IMR-90 (cell line): ENCODE measurements around the gene YY1AP1. TPM values are rescaled to one million over a fixed set of nuclear protein-coding genes. Genes with fewer than 3 reads are reported as not detected.
"Not testable (repeated sequence)": the region's sequence is repeated elsewhere in the genome, so short reads cannot be mapped to it uniquely, and the experiment has no call there.

ENCODE experiments used
- ATAC-seq: fragments of 200-7000 bp; cut with Tn5 transposase; 2 replicates; pipeline ENCODE4 v1.9.1; 2020; ENCODE audit warnings: low read depth, mild to moderate bottlenecking, moderate library complexity
- BruUV-seq: library from RNA; stranded (reverse); fragments of 400-500 nt; replicated peaks from 2 replicates; lab custom pipeline; 2021; lab: Mats Ljungman, UMichigan
- CTCF ChIA-PET: fragments of 300-600 bp; formaldehyde crosslinking; extraction: SDS; loops from one replicate; lab custom pipeline; 2021; ENCODE audit warnings: antibody characterized with exemption; lab: Yijun Ruan, JAX
- POLR2A ChIA-PET: fragments of 300-600 bp; sonication (Branson Sonifier 250); formaldehyde crosslinking; loops from one replicate; lab custom pipeline; 2022; ENCODE audit warnings: antibody characterized with exemption; ENCODE audit not compliant: unreplicated experiment; lab: Charles Lee
- DNase-seq: peaks from one replicate; pipeline ENCODE4 v3.0.0; 2013
- H2AFZ ChIP-seq: replicated peaks from 2 replicates; pipeline ENCODE3; 2013; ENCODE audit warnings: low read length, mild to moderate bottlenecking; ENCODE audit not compliant: poor library complexity
- H2AK5ac ChIP-seq: 2 replicates; pipeline ENCODE4 v1.6.1; 2013; ENCODE audit warnings: low read depth, low read length, inconsistent platforms
- H2AK9ac ChIP-seq: replicated peaks from 2 replicates; pipeline ENCODE3; 2013; ENCODE audit warnings: mild to moderate bottlenecking, low read depth, low read length, moderate library complexity; ENCODE audit not compliant: poor library complexity
- H2BK120ac ChIP-seq: 2 replicates; pipeline ENCODE4 v1.6.1; 2013; ENCODE audit warnings: low read depth, low read length, inconsistent platforms
- H2BK15ac ChIP-seq: 3 replicates; pipeline ENCODE4 v1.6.1; 2013; ENCODE audit warnings: low read depth, low read length, inconsistent platforms
- H2BK20ac ChIP-seq: 2 replicates; pipeline ENCODE4 v1.6.1; 2013; ENCODE audit warnings: low read depth, mild to moderate bottlenecking, inconsistent platforms, low read length, moderate library complexity
- H2BK5ac ChIP-seq: 2 replicates; pipeline ENCODE4 v1.6.1; 2013; ENCODE audit warnings: mild to moderate bottlenecking, low read depth, low read length, inconsistent platforms; ENCODE audit not compliant: poor library complexity, severe bottlenecking
- H3K14ac ChIP-seq: replicated peaks from 2 replicates; pipeline ENCODE4 v1.6.1; 2013; ENCODE audit warnings: low read depth, low read length, inconsistent platforms
- H3K18ac ChIP-seq: 2 replicates; pipeline ENCODE4 v1.6.1; 2013; ENCODE audit warnings: low read depth, low read length, control low read depth
- H3K23ac ChIP-seq: 2 replicates; pipeline ENCODE4 v1.6.1; 2013; ENCODE audit warnings: low read depth, low read length, inconsistent platforms
- H3K27ac ChIP-seq: 2 replicates; pipeline ENCODE4 v1.5.1; 2013; ENCODE audit warnings: mild to moderate bottlenecking, control low read depth, low read length; ENCODE audit not compliant: insufficient read depth
- H3K27me3 ChIP-seq: 2 replicates; pipeline ENCODE4 v1.6.1; 2013; ENCODE audit warnings: low read length; ENCODE audit not compliant: control insufficient read depth, insufficient read depth
- H3K36me3 ChIP-seq: 2 replicates; pipeline ENCODE4 v1.6.1; 2013; ENCODE audit warnings: low read length, mixed read lengths; ENCODE audit not compliant: control insufficient read depth, insufficient read depth
- H3K4ac ChIP-seq: 2 replicates; pipeline ENCODE4 v1.6.1; 2013; ENCODE audit warnings: low read depth, low read length, inconsistent platforms
- H3K4me1 ChIP-seq: 2 replicates; pipeline ENCODE4 v1.6.1; 2013; ENCODE audit warnings: low read length, mixed read lengths; ENCODE audit not compliant: control insufficient read depth, insufficient read depth
- H3K4me2 ChIP-seq: 2 replicates; pipeline ENCODE4 v1.6.1; 2013; ENCODE audit warnings: low read depth, mild to moderate bottlenecking, control low read depth, low read length, moderate library complexity
- H3K4me3 ChIP-seq: 2 replicates; pipeline ENCODE4 v1.5.1; 2013; ENCODE audit warnings: low read depth, mild to moderate bottlenecking, control low read depth, low read length, moderate library complexity; ENCODE audit not compliant: insufficient read depth
- H3K56ac ChIP-seq: 2 replicates; pipeline ENCODE4 v1.6.1; 2013; ENCODE audit warnings: low read length, inconsistent platforms; ENCODE audit not compliant: insufficient read depth; ENCODE audit errors: extremely low read depth
- H3K79me1 ChIP-seq, 2 experiments: 2 replicates each; pipeline ENCODE4 v1.6.1; 2013; ENCODE audit warnings: low read length in 2 of 2, inconsistent platforms in 1 of 2, low read depth in 1 of 2
- H3K9ac ChIP-seq: 2 replicates; pipeline ENCODE4 v1.6.1; 2013; ENCODE audit warnings: low read depth, low read length, control low read depth
- H3K9me1 ChIP-seq: 2 replicates; pipeline ENCODE4 v1.6.1; 2013; ENCODE audit warnings: low read length, inconsistent platforms; ENCODE audit not compliant: insufficient read depth
- H3K9me3 ChIP-seq: 2 replicates; pipeline ENCODE4 v1.6.1; 2013; ENCODE audit warnings: low read length; ENCODE audit not compliant: control insufficient read depth, insufficient read depth
- H4K20me1 ChIP-seq: 2 replicates; pipeline ENCODE4 v1.6.1; 2013; ENCODE audit warnings: low read length, inconsistent platforms; ENCODE audit not compliant: insufficient read depth
- H4K5ac ChIP-seq: 2 replicates; pipeline ENCODE4 v1.6.1; 2013; ENCODE audit warnings: mild to moderate bottlenecking, low read depth, low read length, control low read depth
- H4K8ac ChIP-seq, 2 experiments: 2 replicates each; pipeline ENCODE4 v1.6.1; 2013; ENCODE audit warnings: low read depth in 2 of 2, low read length in 2 of 2, control low read depth in 1 of 2, inconsistent platforms in 1 of 2
- H4K91ac ChIP-seq: 2 replicates; pipeline ENCODE4 v1.6.1; 2013; ENCODE audit warnings: low read depth, low read length, inconsistent platforms; ENCODE audit not compliant: insufficient read depth
- CEBPB ChIP-seq: IDR thresholded peaks from 2 replicates; pipeline ENCODE4 v1.6.1; 2012; ENCODE audit warnings: low read depth, low read length, improper control_type of control experiment
- CHD1 ChIP-seq: IDR thresholded peaks from 2 replicates; pipeline ENCODE4 v1.6.1; 2012; ENCODE audit warnings: low read depth, low read length, improper control_type of control experiment
- FOS ChIP-seq: fragments of 150-350 bp; IDR thresholded peaks from 2 replicates; pipeline ENCODE4 v1.6.1; 2016; ENCODE audit warnings: low read depth, low read length
- POLR2A ChIP-seq: IDR thresholded peaks from 2 replicates; pipeline ENCODE4 v1.6.1; 2012; ENCODE audit warnings: mild to moderate bottlenecking, low read depth, low read length
- RAD21 ChIP-seq: IDR thresholded peaks from 2 replicates; pipeline ENCODE4 v1.6.1; 2012; ENCODE audit warnings: low read length, improper control_type of control experiment
- RCOR1 ChIP-seq: IDR thresholded peaks from 2 replicates; pipeline ENCODE4 v1.6.1; 2012; ENCODE audit warnings: mild to moderate bottlenecking, low read length, improper control_type of control experiment; ENCODE audit not compliant: insufficient replicate concordance
- SMC3 ChIP-seq: fragments of 150-350 bp; IDR thresholded peaks from 2 replicates; pipeline ENCODE4 v1.6.1; 2016; ENCODE audit warnings: low read depth, mild to moderate bottlenecking, antibody characterized with exemption, low read length, moderate library complexity
- WGBS, 2 experiments: methylation state at CpG; one replicate each; pipeline versions ENCODE4 v1.1.5 to v1.1.7; 2013; ENCODE audit warnings: missing lambda C conversion rate in 2 of 2; ENCODE audit not compliant: insufficient read length in 1 of 2; ENCODE audit errors: extremely low coverage in 2 of 2; 5-methylcytosine and 5-hydroxymethylcytosine counted together
- dilution Hi-C: fragments of 300-500 bp; cut with HindIII; formaldehyde crosslinking; loops from one replicate; pipeline ENCODE4 v1.14.3; 2018; ENCODE audit warnings: low sequenced_read_pairs; ENCODE audit not compliant: unreplicated experiment
- in situ Hi-C: fragments of 300-500 bp; cut with MboI; formaldehyde crosslinking; loops from 3 replicates; pipeline ENCODE4 v1.14.3; 2019; ENCODE audit warnings: low sequenced_read_pairs, inconsistent platforms, mixed read lengths
- intact Hi-C: fragments of 100-400 bp; cut with micrococcal nuclease; formaldehyde crosslinking; loops from 2 replicates; pipeline ENCODE4 v1.10.0; 2022
- polyA plus RNA-seq, 3 experiments: library from polyadenylated mRNA; depleted of rRNA; stranded (reverse); fragments of >200 nt; gene quantifications; 2 replicates each; pipeline ENCODE4 v1.2.3, GENCODE V29; 2012; ENCODE audit warnings: low replicate concordance in 1 of 3
- total RNA-seq: library from RNA; depleted of rRNA; stranded (reverse); fragments of >200 nt; gene quantifications from 2 replicates; pipeline ENCODE4 v1.2.3, GENCODE V29; 2012

The YY1AP1 gene
- total and polyA plus RNA-seq, 2 of the 4 experiments (the other 2 are of a cell fraction), result 31.5 to 52.6 TPM

- ATAC-seq (no peak), DNase-seq (no peak)
- CTCF ChIA-PET, result no interaction called here
- no peak overlapping the region for H2BK5ac ChIP-seq
- H4K91ac ChIP-seq, result no peak overlapping the region
- H4K5ac ChIP-seq, result no peak overlapping the region
- H3K36me3 ChIP-seq, result no peaks in the 10 kb centered on the region; the same call in 1 of the 2 replicates
- H3K14ac ChIP-seq, result no peak overlapping the region
- intact Hi-C loops, result no loop called here
- H2BK120ac ChIP-seq, result no peak overlapping the region
- dilution Hi-C loops, result no loop called here
- no peaks in the 10 kb centered on the region for H3K9me1 ChIP-seq
- POLR2A ChIA-PET, result no interaction called here
- no TSS peak for BruUV-seq
- no peak overlapping the region for H2AFZ ChIP-seq
- H3K79me1 ChIP-seq, result no peaks in the 10 kb centered on the region
- 88% methylated on average over 5 of the region's 11 CpGs; no CpG with 5 or more reads in 1 of the 2 experiments for WGBS, 2 experiments
- no peak overlapping the region for H2AK5ac ChIP-seq
- H3K56ac ChIP-seq, result no peak overlapping the region
- in situ Hi-C loops, result no loop called here
- H4K20me1 ChIP-seq, result no peaks in the 10 kb centered on the region
- TF ChIP-seq CEBPB (no peak), SMC3 (no peak), CHD1 (no peak), POLR2A (no peak), RAD21 (no peak), FOS (no peak), RCOR1 (no peak)
- no peak overlapping the region for H2BK15ac ChIP-seq
- no peak overlapping the region for H3K23ac ChIP-seq
- no peak overlapping the region for H4K8ac ChIP-seq
- H3K27ac ChIP-seq, result no peak overlapping the region
- no peak overlapping the region for H3K4ac ChIP-seq
- H3K4me1 ChIP-seq, result no peaks in the 10 kb centered on the region
- H2AK9ac ChIP-seq, result no peak overlapping the region
- no peak overlapping the region for H3K4me3 ChIP-seq
- no peak overlapping the region for H3K9ac ChIP-seq
- H3K4me2 ChIP-seq, result no peak overlapping the region
- H3K9me3 ChIP-seq, result peaks cover 1% of the 10 kb centered on the region; the same call in 1 of the 2 replicates
- no peak overlapping the region for H3K18ac ChIP-seq
- H2BK20ac ChIP-seq, result no peak overlapping the region
- no peaks in the 10 kb centered on the region for H3K27me3 ChIP-seq
Observed at GRCh38 chr1:155636397-155637153, 52.0 kb downstream of the YY1AP1 start.

- H3K4me3 ChIP-seq, dilution Hi-C loops, H3K56ac ChIP-seq, ATAC-seq, H2BK15ac ChIP-seq, H4K5ac ChIP-seq, H3K27me3 ChIP-seq, H2AFZ ChIP-seq, H3K79me1 ChIP-seq, POLR2A ChIA-PET, DNase-seq, H2AK5ac ChIP-seq, H3K27ac ChIP-seq, BruUV-seq, H2AK9ac ChIP-seq, H3K36me3 ChIP-seq, H3K9me3 ChIP-seq, H3K9ac ChIP-seq, H2BK20ac ChIP-seq, H4K8ac ChIP-seq, H2BK5ac ChIP-seq, H4K91ac ChIP-seq, H3K4ac ChIP-seq, H3K18ac ChIP-seq, H3K14ac ChIP-seq, H3K4me1 ChIP-seq, H2BK120ac ChIP-seq, intact Hi-C loops, CTCF ChIA-PET, H3K4me2 ChIP-seq, H3K23ac ChIP-seq, H3K9me1 ChIP-seq, H4K20me1 ChIP-seq, in situ Hi-C loops: not testable (repeated sequence)
- WGBS, 2 experiments, result no CpG with 5 or more reads among the region's 7 CpGs
Observed at GRCh38 chr1:155626428-155626827, 62.1 kb downstream of the YY1AP1 start.
